Left ventricle myocardium inferior (tissue), 1 donor: ENCODE results near the gene EEF2K. TPM values are rescaled to one million over a fixed set of nuclear protein-coding genes. Genes with fewer than 3 reads are reported as not detected.
A peak's percentile ranks its signal among the peaks of the same experiment; 100 is the strongest.

Source experiments
- DNase-seq: peaks from one replicate; pipeline ENCODE4 v3.0.0-alpha.2; 2020
- H3K27ac ChIP-seq: fragments of 200-600 bp; replicated peaks from 2 replicates; pipeline ENCODE4 v1.8.0; 2021
- H3K27me3 ChIP-seq: fragments of 200-600 bp; 2 replicates; pipeline ENCODE4 v1.8.0; 2021; ENCODE audit warnings: low read depth
- H3K36me3 ChIP-seq: fragments of 200-600 bp; 2 replicates; pipeline ENCODE4 v1.8.0; 2021
- H3K4me1 ChIP-seq: fragments of 200-600 bp; 2 replicates; pipeline ENCODE4 v1.8.0; 2021
- H3K4me3 ChIP-seq: fragments of 200-600 bp; 2 replicates; pipeline ENCODE4 v1.8.0; 2021; ENCODE audit warnings: mild to moderate bottlenecking, moderate library complexity
- H3K9me3 ChIP-seq: fragments of 200-600 bp; replicated peaks from 2 replicates; pipeline ENCODE4 v1.8.0; 2021
- intact Hi-C: fragments of 100-400 bp; cut with micrococcal nuclease; formaldehyde crosslinking; loops from one replicate; pipeline ENCODE4 v1.11.0; 2022
- total RNA-seq: library from RNA; stranded (reverse); fragmentation: NEBNext Ultra II Directional; extraction: Animal tissue kit (Norgen Biotek cat#: 25700); gene quantifications from one replicate; pipeline ENCODE4 v1.2.1, GENCODE V29; 2021
- TF ChIP-seq, protein P1 (sequence below): fragments of 200-600 bp; IDR thresholded peaks from 2 replicates; pipeline ENCODE4 v1.8.0; 2021; ENCODE audit warnings: antibody characterized with exemption, mild to moderate bottlenecking, borderline replicate concordance
- donor health status: DM: no; HTN: yes; CAD: no; lungs with severe emphysema.

Gene EEF2K
- total RNA-seq, 1 donor from 2014 or later: 22.1 TPM

GRCh38 chr16:22225060-22225459, 19.0 kb downstream of the EEF2K start:
- no peaks in the 10 kb centered on the region for H3K9me3 ChIP-seq
- H3K27me3 ChIP-seq: no peaks in the 10 kb centered on the region
- peak overlapping the region; percentile 49 for H3K27ac ChIP-seq
- H3K36me3 ChIP-seq: peaks cover 38% of the 10 kb centered on the region
- no peak overlapping the region for H3K4me3 ChIP-seq
- peaks cover 18% of the 10 kb centered on the region for H3K4me1 ChIP-seq
- peak; percentile 33 for DNase-seq
- TF ChIP-seq, protein P1, sequence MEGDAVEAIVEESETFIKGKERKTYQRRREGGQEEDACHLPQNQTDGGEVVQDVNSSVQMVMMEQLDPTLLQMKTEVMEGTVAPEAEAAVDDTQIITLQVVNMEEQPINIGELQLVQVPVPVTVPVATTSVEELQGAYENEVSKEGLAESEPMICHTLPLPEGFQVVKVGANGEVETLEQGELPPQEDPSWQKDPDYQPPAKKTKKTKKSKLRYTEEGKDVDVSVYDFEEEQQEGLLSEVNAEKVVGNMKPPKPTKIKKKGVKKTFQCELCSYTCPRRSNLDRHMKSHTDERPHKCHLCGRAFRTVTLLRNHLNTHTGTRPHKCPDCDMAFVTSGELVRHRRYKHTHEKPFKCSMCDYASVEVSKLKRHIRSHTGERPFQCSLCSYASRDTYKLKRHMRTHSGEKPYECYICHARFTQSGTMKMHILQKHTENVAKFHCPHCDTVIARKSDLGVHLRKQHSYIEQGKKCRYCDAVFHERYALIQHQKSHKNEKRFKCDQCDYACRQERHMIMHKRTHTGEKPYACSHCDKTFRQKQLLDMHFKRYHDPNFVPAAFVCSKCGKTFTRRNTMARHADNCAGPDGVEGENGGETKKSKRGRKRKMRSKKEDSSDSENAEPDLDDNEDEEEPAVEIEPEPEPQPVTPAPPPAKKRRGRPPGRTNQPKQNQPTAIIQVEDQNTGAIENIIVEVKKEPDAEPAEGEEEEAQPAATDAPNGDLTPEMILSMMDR: no peak
- intact Hi-C loops: loop anchor here (10.0 kb wide), 1 partner anchor 50 kb away; no protein-coding TSS in a partner anchor

DNA sequence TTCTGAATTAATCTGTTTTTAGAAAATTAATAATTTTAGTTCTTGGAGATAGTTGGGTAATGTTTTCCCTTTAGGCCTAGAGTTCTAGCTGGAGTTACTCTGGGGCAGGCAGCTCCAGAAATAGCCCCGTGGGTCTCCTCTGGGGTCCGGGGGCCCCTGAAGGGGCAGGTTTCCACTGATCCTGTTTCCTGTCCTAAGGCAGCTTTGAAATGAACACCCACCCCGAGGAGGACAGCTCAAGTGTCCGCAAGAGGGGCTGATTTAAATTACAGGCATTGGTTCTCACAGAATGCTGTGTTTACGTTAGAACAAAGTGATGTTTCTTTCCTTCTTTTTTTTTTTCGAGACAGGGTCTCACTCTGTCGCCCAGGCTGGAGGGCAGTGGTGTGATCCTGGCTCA, 23.8 kb downstream of the EEF2K start:
- Histone ChIP-seq H3K27me3 (no peaks in the 10 kb centered on the region), H3K4me1 (peaks cover 13% of the 10 kb centered on the region), H3K36me3 (peaks cover 47% of the 10 kb centered on the region), H3K4me3 (no peak overlapping the region), H3K27ac (no peak overlapping the region), H3K9me3 (no peaks in the 10 kb centered on the region)
- TF ChIP-seq, protein P1: no peak
- intact Hi-C loops: loop anchor here (10.0 kb wide), 1 partner anchor 45 kb away; no protein-coding TSS in a partner anchor
- no peak for DNase-seq

DNA sequence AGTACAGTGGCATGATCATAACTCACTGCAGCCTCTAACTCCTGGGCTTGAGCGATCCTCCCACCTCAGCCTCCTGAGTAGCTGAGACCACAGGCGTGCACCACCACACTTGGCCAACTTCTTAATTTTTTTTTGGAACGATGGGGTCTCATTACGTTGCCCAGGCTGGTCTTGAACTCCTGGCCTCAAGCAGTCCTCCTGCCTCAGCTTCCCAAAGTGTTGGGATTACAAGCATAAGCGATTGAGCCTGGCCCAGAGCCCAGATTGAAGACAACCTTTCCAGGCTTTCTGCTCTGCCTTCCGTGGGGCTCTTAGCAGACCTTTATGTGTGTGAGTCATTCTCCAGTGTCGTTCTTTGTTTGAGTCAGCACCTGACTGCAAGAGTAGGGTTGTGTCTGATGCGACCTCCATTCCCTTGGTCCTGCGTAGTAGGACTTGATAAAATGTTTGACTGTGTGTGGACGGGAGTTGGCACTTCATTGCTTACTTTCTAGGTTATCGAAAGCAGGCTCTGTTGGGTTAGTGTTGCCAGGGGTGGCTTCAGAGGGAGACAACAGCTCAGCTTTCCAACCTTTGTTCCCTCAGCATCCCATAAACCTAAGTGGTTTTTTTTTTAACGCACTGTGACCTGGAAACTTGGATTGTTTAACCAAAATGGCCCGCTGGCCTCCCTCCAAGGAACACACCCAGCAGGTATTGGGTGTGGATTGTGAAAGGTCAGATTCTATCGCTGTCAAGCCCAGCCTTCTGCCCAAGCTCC, 26.4 kb downstream of the EEF2K start:
- intact Hi-C loops: no loop called here
- no peak for DNase-seq
- H3K36me3 ChIP-seq: peaks cover 32% of the 10 kb centered on the region
- H3K27me3 ChIP-seq: no peaks in the 10 kb centered on the region
- TF ChIP-seq, protein P1: no peak
- no peaks in the 10 kb centered on the region for H3K9me3 ChIP-seq
- H3K4me3 ChIP-seq: no peak overlapping the region
- H3K27ac ChIP-seq: peak overlapping the region; percentile 63
- peaks cover 16% of the 10 kb centered on the region for H3K4me1 ChIP-seq

GRCh38 chr16:22233037-22233372, 26.9 kb downstream of the EEF2K start:
- Histone ChIP-seq H3K27me3 (no peaks in the 10 kb centered on the region), H3K27ac (peak overlapping the region; percentile 63), H3K9me3 (no peaks in the 10 kb centered on the region), H3K4me3 (no peak overlapping the region), H3K4me1 (peaks cover 16% of the 10 kb centered on the region), H3K36me3 (peaks cover 28% of the 10 kb centered on the region)
- TF ChIP-seq, protein P1: no peak
- intact Hi-C loops: no loop called here
- DNase-seq: no peak

GRCh38 chr16:22235839-22236745, 30.0 kb downstream of the EEF2K start:
- TF ChIP-seq, protein P1: no peak
- H3K4me1 ChIP-seq: peaks cover 41% of the 10 kb centered on the region
- intact Hi-C loops: no loop called here
- DNase-seq: peak; percentile 23
- H3K27me3 ChIP-seq: no peaks in the 10 kb centered on the region
- H3K36me3 ChIP-seq: peaks cover 13% of the 10 kb centered on the region
- H3K9me3 ChIP-seq: no peaks in the 10 kb centered on the region
- no peak overlapping the region for H3K4me3 ChIP-seq
- H3K27ac ChIP-seq: peak overlapping the region; percentile 13
